ENCODE measurements around the gene XPNPEP3. TPM values are rescaled to one million over a fixed set of nuclear protein-coding genes. Genes with fewer than 3 reads are reported as not detected.

XPNPEP3 gene
- total and polyA plus RNA-seq, 2 of the 4 experiments (the other 2 are of a cell fraction), result 9.3 to 10.9 TPM

DNA sequence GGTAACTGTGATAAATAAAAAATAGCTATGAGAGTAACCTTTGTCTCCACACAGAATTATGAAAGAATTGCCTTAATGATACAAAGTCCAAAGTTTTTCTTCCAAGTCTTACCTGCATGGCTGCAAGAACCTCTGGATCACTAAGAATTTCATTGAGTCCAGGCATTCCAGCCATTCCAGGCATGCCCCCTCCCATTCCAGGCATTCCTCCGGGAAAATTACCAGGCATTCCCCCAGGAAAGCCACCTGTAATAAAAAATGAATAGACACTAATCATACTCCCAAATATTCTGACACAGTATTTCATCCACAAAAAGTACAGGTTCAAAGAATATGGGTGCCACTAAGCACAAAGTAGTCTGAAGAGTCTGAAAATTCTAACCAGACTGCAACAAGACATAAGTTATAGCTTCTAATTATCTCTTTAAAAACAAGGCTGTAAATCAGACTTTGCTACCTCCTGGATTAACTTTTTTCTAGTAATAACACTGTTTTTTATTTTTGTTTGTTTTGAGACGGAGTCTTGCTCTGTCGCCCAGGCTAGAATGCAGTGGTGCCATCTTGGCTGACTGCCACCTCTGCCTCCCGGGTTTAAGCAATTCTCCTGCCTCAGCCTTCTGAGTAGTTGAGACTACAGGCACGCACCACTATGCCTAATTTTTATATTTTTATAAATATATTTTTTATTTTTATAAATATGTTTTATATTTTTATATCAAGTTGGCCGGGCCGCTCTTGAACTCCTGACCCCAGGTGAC is 29.8 kb upstream of the XPNPEP3 start:
- Histone ChIP-seq H2BK15ac (ENCODE audit: low read depth, low read length) (no peak overlapping the region), H2AFZ (replicated peaks; ENCODE audit: low read length, poor library complexity) (no peak overlapping the region), H2BK120ac (ENCODE audit: low read depth, low read length) (no peak overlapping the region), H3K27me3 (ENCODE audit: control insufficient read depth, insufficient read depth, low read length) (no peaks in the 10 kb centered on the region), H3K36me3 (ENCODE audit: control insufficient read depth, insufficient read depth, low read length) (peaks cover 25% of the 10 kb centered on the region), H3K79me1 (ENCODE audit: low read depth in 1 of 2, low read length in 2 of 2) (peaks cover 3 to 9% of the 10 kb centered on the region in 2 experiments; a peak in 2 of 4 replicates), H4K8ac (ENCODE audit: low read depth in 2 of 2, low read length in 2 of 2) (no peak overlapping the region), H3K27ac (ENCODE audit: insufficient read depth, low read length) (no peak overlapping the region), H4K20me1 (ENCODE audit: insufficient read depth, low read length) (no peaks in the 10 kb centered on the region), H3K4me3 (ENCODE audit: insufficient read depth, low read depth, low read length) (no peak overlapping the region), H2AK9ac (replicated peaks; ENCODE audit: low read depth, low read length, poor library complexity) (no peak overlapping the region), H3K4me1 (ENCODE audit: control insufficient read depth, insufficient read depth, low read length) (no peaks in the 10 kb centered on the region), H3K9me3 (ENCODE audit: control insufficient read depth, insufficient read depth, low read length) (no peaks in the 10 kb centered on the region), H3K14ac (replicated peaks; ENCODE audit: low read depth, low read length) (no peak overlapping the region), H4K91ac (ENCODE audit: insufficient read depth, low read depth, low read length) (no peak overlapping the region), H3K9ac (ENCODE audit: low read depth, low read length) (no peak overlapping the region), H2BK20ac (ENCODE audit: low read depth, low read length) (no peak overlapping the region), H4K5ac (ENCODE audit: low read depth, low read length) (no peak overlapping the region), H3K4me2 (ENCODE audit: low read depth, low read length) (no peak overlapping the region), H3K23ac (ENCODE audit: low read depth, low read length) (no peak overlapping the region), H3K9me1 (ENCODE audit: insufficient read depth, low read length) (no peaks in the 10 kb centered on the region), H3K18ac (ENCODE audit: low read depth, low read length) (no peak overlapping the region), H2BK5ac (ENCODE audit: low read depth, low read length, poor library complexity, severe bottlenecking) (no peak overlapping the region), H3K56ac (ENCODE audit: extremely low read depth, insufficient read depth, low read length) (no peak overlapping the region), H2AK5ac (ENCODE audit: low read depth, low read length) (no peak overlapping the region), H3K4ac (ENCODE audit: low read depth, low read length) (no peak overlapping the region)
- POLR2A ChIA-PET (ENCODE audit: unreplicated experiment), result no interaction called here
- in situ Hi-C loops (cut with MboI; ENCODE audit: low sequenced_read_pairs) (no loop called here), intact Hi-C loops (cut with micrococcal nuclease) (loop anchor here (10.0 kb wide), 1 partner anchor 328 kb away; no protein-coding TSS in a partner anchor), dilution Hi-C loops (cut with HindIII; ENCODE audit: low sequenced_read_pairs, unreplicated experiment) (no loop called here)
- WGBS, 2 experiments (ENCODE audit: extremely low coverage in 2 of 2, insufficient read length in 1 of 2), result no CpG with 5 or more reads among the region's 7 CpGs
- TF ChIP-seq, protein P1, sequence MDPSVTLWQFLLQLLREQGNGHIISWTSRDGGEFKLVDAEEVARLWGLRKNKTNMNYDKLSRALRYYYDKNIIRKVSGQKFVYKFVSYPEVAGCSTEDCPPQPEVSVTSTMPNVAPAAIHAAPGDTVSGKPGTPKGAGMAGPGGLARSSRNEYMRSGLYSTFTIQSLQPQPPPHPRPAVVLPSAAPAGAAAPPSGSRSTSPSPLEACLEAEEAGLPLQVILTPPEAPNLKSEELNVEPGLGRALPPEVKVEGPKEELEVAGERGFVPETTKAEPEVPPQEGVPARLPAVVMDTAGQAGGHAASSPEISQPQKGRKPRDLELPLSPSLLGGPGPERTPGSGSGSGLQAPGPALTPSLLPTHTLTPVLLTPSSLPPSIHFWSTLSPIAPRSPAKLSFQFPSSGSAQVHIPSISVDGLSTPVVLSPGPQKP (IDR thresholded peaks at IDR 0.05; ENCODE audit: borderline replicate concordance, low read depth, low read length), result no peak
- TF ChIP-seq MAFK (IDR thresholded peaks at IDR 0.05; ENCODE audit: low read depth, low read length) (no peak), FOS (IDR thresholded peaks at IDR 0.05; ENCODE audit: low read depth, low read length) (no peak), POLR2A (IDR thresholded peaks at IDR 0.05; ENCODE audit: low read depth, low read length) (no peak), MXI1 (IDR thresholded peaks at IDR 0.05; ENCODE audit: borderline replicate concordance, low read depth, low read length) (no peak), RCOR1 (IDR thresholded peaks at IDR 0.05; ENCODE audit: insufficient replicate concordance, low read length) (no peak), RFX5 (IDR thresholded peaks at IDR 0.05; ENCODE audit: low read depth, low read length) (no peak), CHD1 (IDR thresholded peaks at IDR 0.05; ENCODE audit: low read depth, low read length) (no peak), SMC3 (IDR thresholded peaks at IDR 0.05; ENCODE audit: low read depth, low read length) (no peak), CEBPB (IDR thresholded peaks at IDR 0.05; ENCODE audit: low read depth, low read length) (no peak), RAD21 (IDR thresholded peaks at IDR 0.05; ENCODE audit: low read length) (no peak)
- no peak for DNase-seq
- CTCF ChIA-PET, result interaction anchor here (0.7 kb wide), 1 partner anchor 33 kb away, joined by 7 read pairs; no protein-coding TSS in a partner anchor
- no peak for ATAC-seq (ENCODE audit: low read depth)
- no TSS peak for BruUV-seq (replicated peaks)
